K562 (cell line): ENCODE data around the gene USP4. TPM values are rescaled to one million over a fixed set of nuclear protein-coding genes. Genes with fewer than 3 reads are reported as not detected.

Experiments
- ATAC-seq: fragments of 200-7000 bp; cut with Tn5 transposase; 3 replicates; pipeline ENCODE4 v1.9.1; 2020; ENCODE audit warnings: moderate library complexity
- BruUV-seq: library from RNA; stranded (reverse); fragments of 400-500 nt; replicated peaks from 2 replicates; lab custom pipeline; 2021; lab: Mats Ljungman, UMichigan
- CTCF ChIA-PET: fragments of 300-600 bp; formaldehyde crosslinking; extraction: SDS; loops from one replicate; lab custom pipeline; 2021; ENCODE audit warnings: low intra/inter-chr PET ratio; lab: Yijun Ruan, JAX
- POLR2A ChIA-PET: fragments of 300-600, 350-650 bp; sonication (Branson Sonifier 250); formaldehyde crosslinking; extraction: SDS; loops from one replicate; lab custom pipeline; 2021; ENCODE audit warnings: antibody characterized with exemption, inconsistent platforms; lab: Yijun Ruan, JAX
- DNase-seq, 4 experiments: peaks; one replicate each; pipeline versions ENCODE4 v3.0.0 to v3.0.0-alpha.2; 2011 to 2018; ENCODE audit warnings: low spot score in 3 of 4, mixed read lengths in 3 of 4; ENCODE audit errors: extremely low read depth in 1 of 4
- FAIRE-seq: peaks from 2 replicates; lab custom pipeline; 2011; peaks lifted over from hg19 to GRCh38; lab: Jason Lieb, UNC
- H2AFZ ChIP-seq: 2 replicates; pipeline ENCODE4 v1.6.0; 2011; ENCODE audit warnings: low read depth, low read length, control low read depth, inconsistent platforms
- H3K27ac ChIP-seq: fragments of 200-600 bp; 3 replicates; pipeline ENCODE4 v1.8.0; 2011; ENCODE audit warnings: low read depth, mild to moderate bottlenecking, control low read depth, inconsistent platforms, low read length, moderate library complexity, mixed read lengths; ENCODE audit errors: extremely low read depth
- H3K27me3 ChIP-seq, 2 experiments: fragments of 300-600 bp in 1 of 2; 2 replicates in 1 of 2; 3 replicates in 1 of 2; pipeline versions ENCODE4 v1.6.0 to v1.8.0; 2011; ENCODE audit warnings: inconsistent platforms in 2 of 2, low read length in 2 of 2, mild to moderate bottlenecking in 1 of 2, mixed read lengths in 1 of 2, moderate library complexity in 1 of 2; ENCODE audit not compliant: control insufficient read depth in 2 of 2, insufficient read depth in 2 of 2
- H3K36me3 ChIP-seq: fragments of 300-600 bp; 3 replicates; pipeline ENCODE4 v1.8.0; 2011; ENCODE audit warnings: mild to moderate bottlenecking, low read length, inconsistent platforms; ENCODE audit not compliant: control insufficient read depth, insufficient read depth
- H3K4me1 ChIP-seq, 2 experiments: fragments of 200-600 bp in 1 of 2; replicated peaks in 1 of 2; 2 replicates in 1 of 2; 3 replicates in 1 of 2; pipeline versions ENCODE4 v1.5.1 to v1.8.0; 2011; ENCODE audit warnings: inconsistent platforms in 2 of 2, low read length in 2 of 2, mild to moderate bottlenecking in 1 of 2, mixed read lengths in 1 of 2, moderate library complexity in 1 of 2; ENCODE audit not compliant: control insufficient read depth in 2 of 2, insufficient read depth in 2 of 2
- H3K4me2 ChIP-seq: 2 replicates; pipeline ENCODE4 v1.6.1; 2011; ENCODE audit warnings: low read length, control low read depth, inconsistent platforms, mixed read lengths; ENCODE audit not compliant: insufficient read depth
- H3K4me3 ChIP-seq: fragments of 200-600 bp; sonication (generic), shearing (Covaris generic); 2 replicates; pipeline ENCODE4 v1.5.1; 2016; ENCODE audit warnings: control low read depth, inconsistent platforms
- H3K79me2 ChIP-seq: fragments of 200-600 bp; 3 replicates; pipeline ENCODE4 v1.8.0; 2011; ENCODE audit warnings: low read length, inconsistent platforms; ENCODE audit not compliant: control insufficient read depth, insufficient read depth
- H3K9ac ChIP-seq, 2 experiments: 2 replicates each; pipeline versions ENCODE4 v1.6.0 to v1.6.1; 2011; ENCODE audit warnings: low read depth in 2 of 2, low read length in 2 of 2, control low read depth in 1 of 2, inconsistent platforms in 1 of 2, mild to moderate bottlenecking in 1 of 2, mixed read lengths in 1 of 2; ENCODE audit not compliant: insufficient read depth in 1 of 2
- H3K9me1 ChIP-seq: one replicate; pipeline ENCODE4 v1.6.0; 2011; ENCODE audit warnings: inconsistent platforms, mild to moderate bottlenecking, low read length, moderate library complexity; ENCODE audit not compliant: control insufficient read depth, insufficient read depth
- H3K9me3 ChIP-seq: replicated peaks from 2 replicates; pipeline ENCODE4 v1.5.1; 2011; ENCODE audit warnings: low read depth, low read length, inconsistent platforms; ENCODE audit not compliant: control insufficient read depth, insufficient read depth
- H4K20me1 ChIP-seq: replicated peaks from 2 replicates; pipeline ENCODE4 v1.6.1; 2011; ENCODE audit warnings: low read length, inconsistent platforms, mixed read lengths; ENCODE audit not compliant: control insufficient read depth, insufficient read depth
- CBX5 ChIP-seq: IDR thresholded peaks from 2 replicates; pipeline ENCODE4 v1.6.1; 2014; ENCODE audit warnings: low read depth, borderline replicate concordance
- DPF2 ChIP-seq: fragments of 450-650 bp; IDR thresholded peaks from 2 replicates; pipeline ENCODE4 v1.6.1; 2016
- ELF2 ChIP-seq: fragments of 250-450 bp; sonication (Bioruptor Pico); IDR thresholded peaks from 2 replicates; pipeline ENCODE4 v1.5.0; 2021; ENCODE audit warnings: mild to moderate bottlenecking
- FOXK1 ChIP-seq: sonication (generic); formaldehyde crosslinking; IDR thresholded peaks from 2 replicates; pipeline ENCODE4 v1.8.0; 2022; ENCODE audit warnings: missing genetic modification reagents, mild to moderate bottlenecking, borderline replicate concordance
- JUN ChIP-seq, 2 experiments: sonication (generic) in 1 of 2; formaldehyde crosslinking in 1 of 2; IDR thresholded peaks; 2 replicates each; pipeline versions ENCODE4 v1.6.1 to v1.8.0; 2012 to 2022; ENCODE audit warnings: borderline replicate concordance in 2 of 2, mild to moderate bottlenecking in 2 of 2, improper control_type of control experiment in 1 of 2, low read depth in 1 of 2, low read length in 1 of 2, missing genetic modification reagents in 1 of 2
- KDM2B ChIP-seq: fragments of 250-450 bp; sonication (Bioruptor Pico); IDR thresholded peaks from 2 replicates; pipeline ENCODE4 v1.8.0; 2021; ENCODE audit warnings: mild to moderate bottlenecking, moderate library complexity
- NCOR1 ChIP-seq: fragments of 450-650 bp; IDR thresholded peaks from 2 replicates; pipeline ENCODE4 v1.6.1; 2016; ENCODE audit warnings: mild to moderate bottlenecking, moderate library complexity
- PHB2 ChIP-seq: fragments of 450-650 bp; IDR thresholded peaks from 2 replicates; pipeline ENCODE4 v1.6.1; 2017; ENCODE audit warnings: low read depth
- PHF20 ChIP-seq: fragments of 450-650 bp; IDR thresholded peaks from 2 replicates; pipeline ENCODE4 v1.6.1; 2018; ENCODE audit not compliant: partially characterized antibody
- RB1 ChIP-seq: fragments of 450-650 bp; IDR thresholded peaks from 2 replicates; pipeline ENCODE4 v1.6.1; 2017; ENCODE audit warnings: low read depth, mild to moderate bottlenecking
- SNIP1 ChIP-seq: fragments of 450-650 bp; IDR thresholded peaks from 2 replicates; pipeline ENCODE4 v1.7.1; 2017; ENCODE audit warnings: low read depth, mild to moderate bottlenecking
- ZNF134 ChIP-seq: fragments of 250-450 bp; sonication (Bioruptor Pico); conservative IDR thresholded peaks from 2 replicates; pipeline ENCODE4 v1.4.0; 2020
- ZNF717 ChIP-seq: fragments of 250-450 bp; sonication (Bioruptor Pico); IDR thresholded peaks from 2 replicates; pipeline ENCODE4 v1.5.0; 2021
- ZNF75A ChIP-seq: fragments of 450-650 bp; formaldehyde crosslinking; IDR thresholded peaks from 2 replicates; pipeline ENCODE4 v1.4.0; 2020; ENCODE audit warnings: mild to moderate bottlenecking
- WGBS: fragments of 100-300 bp; shearing (Covaris generic); methylation state at CpG from one replicate; pipeline ENCODE4 v1.1.6; 2016; ENCODE audit warnings: low coverage, mixed read lengths; ENCODE audit not compliant: insufficient coverage; ENCODE audit errors: missing lambda C conversion rate; 5-methylcytosine and 5-hydroxymethylcytosine counted together
- in situ Hi-C: fragments of 300-500 bp; cut with MboI; formaldehyde crosslinking; loops from 4 replicates; pipeline ENCODE4 v1.15.0; 2018; ENCODE audit warnings: inconsistent platforms, mixed read lengths
- intact Hi-C: fragments of 100-400 bp; cut with micrococcal nuclease; formaldehyde crosslinking; loops from 2 replicates; pipeline ENCODE4 v1.14.2; 2022
- polyA plus RNA-seq, 8 experiments: library from polyadenylated mRNA; depleted of rRNA in 4 of 8; stranded (reverse) in 5 of 8; unstranded in 3 of 8; fragments of >200 nt; fragmentation: Nextera tagmentation in 2 of 8; fragmentation: Illumina TruSeq in 1 of 8; extraction: Ambion mirVana in 2 of 8; extraction: Trizol in 1 of 8; gene quantifications; 2 replicates each; pipeline versions ENCODE4 v1.2.1 to v1.2.3, GENCODE V29; 2011 to 2014; ENCODE audit warnings: inconsistent platforms in 1 of 8, missing spikeins in 1 of 8
- total RNA-seq, 7 experiments: library from RNA; depleted of rRNA in 6 of 7; stranded (reverse); fragments of >200 nt in 6 of 7; fragmentation: Illumina TruSeq in 2 of 7; extraction: Trizol in 2 of 7; gene quantifications; 2 replicates each; pipeline versions ENCODE4 v1.2.1 to v1.2.3, GENCODE V29; 2011 to 2021; ENCODE audit warnings: low replicate concordance in 1 of 7
- TF ChIP-seq, protein P1 (sequence below), 2 experiments: IDR thresholded peaks; 2 replicates each; pipeline ENCODE4 v1.6.1; 2012; ENCODE audit warnings: improper control_type of control experiment in 2 of 2, low read depth in 2 of 2, low read length in 2 of 2, borderline replicate concordance in 1 of 2
- TF ChIP-seq, protein P2 (sequence below): fragments of 450-650 bp; IDR thresholded peaks from 2 replicates; pipeline ENCODE4 v1.6.1; 2016; ENCODE audit warnings: missing biosample characterization, missing genetic modification characterization

Gene USP4
- total and polyA plus RNA-seq, 9 of the 15 experiments (the other 6 are each of a cell fraction or from before 2014, with no cell fraction given) = 11.8 to 40.4 (median 22.9) TPM

DNA sequence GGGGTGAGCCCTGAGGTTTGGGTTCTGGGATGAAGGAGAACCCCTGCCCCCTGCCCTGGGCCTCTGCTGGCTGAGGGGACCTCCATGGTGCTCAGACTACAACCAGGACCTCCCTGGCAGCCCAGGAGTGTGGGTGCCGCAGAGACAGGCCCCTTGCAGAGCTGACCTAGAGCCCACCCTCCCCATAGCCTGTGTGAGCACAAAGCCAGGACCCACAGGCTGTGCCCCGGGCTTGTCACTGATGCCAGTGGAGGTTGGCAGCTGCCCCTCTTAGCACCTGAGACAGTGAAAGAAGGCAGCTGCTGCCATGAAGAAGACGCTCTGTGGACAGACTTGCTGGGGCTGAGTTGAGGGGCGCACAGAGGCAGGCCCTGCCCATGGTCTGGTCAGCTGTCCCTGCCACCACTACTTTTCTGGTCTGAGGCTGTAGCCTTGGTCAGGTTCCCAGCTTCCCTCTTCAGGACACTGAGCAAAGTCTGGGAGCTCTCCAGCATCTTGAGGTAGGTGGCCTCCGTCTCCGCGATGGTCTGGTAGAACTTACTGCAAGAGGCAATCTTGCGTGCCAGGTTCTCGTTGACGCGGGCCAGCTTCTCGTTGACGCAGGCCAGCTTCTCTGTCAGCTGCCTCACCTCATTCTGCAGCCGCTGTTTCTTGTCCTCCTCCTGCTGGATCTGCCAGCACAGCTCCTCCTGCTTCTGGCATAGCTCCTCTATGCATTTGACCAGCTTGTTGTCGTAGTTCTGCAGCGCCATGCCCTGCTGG, 23.0 kb downstream of the USP4 start:
- Histone ChIP-seq H3K27me3 (no peaks in the 10 kb centered on the region), H3K4me3 (no peak overlapping the region), H3K4me2 (no peak overlapping the region), H3K9ac (no peak overlapping the region), H3K9me1 (no peaks in the 10 kb centered on the region), H3K79me2 (no peaks in the 10 kb centered on the region), H2AFZ (no peak overlapping the region), H3K4me1 (no peaks in the 10 kb centered on the region; a peak in 1 of 5 replicates), H4K20me1 (no peaks in the 10 kb centered on the region), H3K9me3 (no peaks in the 10 kb centered on the region), H3K36me3 (peaks cover 42% of the 10 kb centered on the region; the same call in 2 of the 3 replicates), H3K27ac (no peak overlapping the region)
- 99% methylated on average over 14 of the region's 16 CpGs for WGBS
- no peak for FAIRE-seq
- in situ Hi-C loops (no loop called here), intact Hi-C loops (no loop called here)
- CTCF ChIA-PET = no interaction called here
- no peak for ATAC-seq
- POLR2A ChIA-PET = interaction anchor here (0.7 to 1.5 kb wide), 2 partner anchors 10 to 134 kb away, joined by 3 to 4 read pairs; no protein-coding TSS in a partner anchor
- no peak for TF ChIP-seq JUN (IDR thresholded peaks at IDR 0.05; ENCODE audit: borderline replicate concordance, low read depth, low read length)
- no peak for TF ChIP-seq JUN (CRISPR knock-in tag; IDR thresholded peaks at IDR 0.05; ENCODE audit: borderline replicate concordance)
- TF ChIP-seq ZNF717 (CRISPR knock-in tag) = no peak
- no peak for TF ChIP-seq SNIP1
- no peak for TF ChIP-seq DPF2
- TF ChIP-seq FOXK1 = no peak
- TF ChIP-seq RB1 = no peak
- TF ChIP-seq ELF2 (CRISPR knock-in tag) = no peak
- TF ChIP-seq, protein P1, sequence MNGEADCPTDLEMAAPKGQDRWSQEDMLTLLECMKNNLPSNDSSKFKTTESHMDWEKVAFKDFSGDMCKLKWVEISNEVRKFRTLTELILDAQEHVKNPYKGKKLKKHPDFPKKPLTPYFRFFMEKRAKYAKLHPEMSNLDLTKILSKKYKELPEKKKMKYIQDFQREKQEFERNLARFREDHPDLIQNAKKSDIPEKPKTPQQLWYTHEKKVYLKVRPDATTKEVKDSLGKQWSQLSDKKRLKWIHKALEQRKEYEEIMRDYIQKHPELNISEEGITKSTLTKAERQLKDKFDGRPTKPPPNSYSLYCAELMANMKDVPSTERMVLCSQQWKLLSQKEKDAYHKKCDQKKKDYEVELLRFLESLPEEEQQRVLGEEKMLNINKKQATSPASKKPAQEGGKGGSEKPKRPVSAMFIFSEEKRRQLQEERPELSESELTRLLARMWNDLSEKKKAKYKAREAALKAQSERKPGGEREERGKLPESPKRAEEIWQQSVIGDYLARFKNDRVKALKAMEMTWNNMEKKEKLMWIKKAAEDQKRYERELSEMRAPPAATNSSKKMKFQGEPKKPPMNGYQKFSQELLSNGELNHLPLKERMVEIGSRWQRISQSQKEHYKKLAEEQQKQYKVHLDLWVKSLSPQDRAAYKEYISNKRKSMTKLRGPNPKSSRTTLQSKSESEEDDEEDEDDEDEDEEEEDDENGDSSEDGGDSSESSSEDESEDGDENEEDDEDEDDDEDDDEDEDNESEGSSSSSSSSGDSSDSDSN (IDR thresholded peaks at IDR 0.05; ENCODE audit: borderline replicate concordance in 1 of 2, low read depth in 2 of 2, low read length in 2 of 2) = no peak
- TF ChIP-seq CBX5 = no peak
- TF ChIP-seq ZNF75A (CRISPR knock-in tag) = no peak
- no peak for TF ChIP-seq PHF20
- TF ChIP-seq, protein P2, sequence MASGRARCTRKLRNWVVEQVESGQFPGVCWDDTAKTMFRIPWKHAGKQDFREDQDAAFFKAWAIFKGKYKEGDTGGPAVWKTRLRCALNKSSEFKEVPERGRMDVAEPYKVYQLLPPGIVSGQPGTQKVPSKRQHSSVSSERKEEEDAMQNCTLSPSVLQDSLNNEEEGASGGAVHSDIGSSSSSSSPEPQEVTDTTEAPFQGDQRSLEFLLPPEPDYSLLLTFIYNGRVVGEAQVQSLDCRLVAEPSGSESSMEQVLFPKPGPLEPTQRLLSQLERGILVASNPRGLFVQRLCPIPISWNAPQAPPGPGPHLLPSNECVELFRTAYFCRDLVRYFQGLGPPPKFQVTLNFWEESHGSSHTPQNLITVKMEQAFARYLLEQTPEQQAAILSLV = no peak
- no peak for TF ChIP-seq NCOR1
- TF ChIP-seq KDM2B (CRISPR knock-in tag) = no peak
- no peak for TF ChIP-seq ZNF134 (CRISPR knock-in tag)
- TF ChIP-seq PHB2 = no peak
- no peak for DNase-seq
- no TSS peak for BruUV-seq
